WTC11 (cell line): ENCODE data around the gene RASAL2. TPM values are rescaled to one million over a fixed set of nuclear protein-coding genes. Genes with fewer than 3 reads are reported as not detected.

Experiments used
- ATAC-seq: fragments of 200-7000 bp; cut with Tn5 transposase; 2 replicates; pipeline ENCODE4 v1.10.0; 2021; ENCODE audit warnings: mild to moderate bottlenecking, moderate library complexity
- CTCF ChIA-PET: fragments of 300-600 bp; sonication (Branson Sonifier 250); formaldehyde crosslinking; loops from one replicate; lab custom pipeline; 2021; ENCODE audit warnings: antibody characterized with exemption; lab: Charles Lee
- POLR2A ChIA-PET: fragments of 350-600 bp; sonication (Branson Sonifier 250); formaldehyde crosslinking; loops from one replicate; lab custom pipeline; 2021; ENCODE audit warnings: antibody characterized with exemption; lab: Charles Lee
- DNase-seq: peaks from one replicate; pipeline ENCODE4 v3.0.0; 2021; ENCODE audit warnings: low spot score
- H3K27ac Mint-ChIP-seq: 2 replicates; pipeline ENCODE4 v1.8.0; 2021; ENCODE audit warnings: mixed read lengths
- H3K27me3 Mint-ChIP-seq: 2 replicates; pipeline ENCODE4 v1.8.0; 2021; ENCODE audit warnings: low read depth, mild to moderate bottlenecking, moderate library complexity, mixed read lengths
- H3K36me3 Mint-ChIP-seq: 2 replicates; pipeline ENCODE4 v1.8.0; 2021; ENCODE audit warnings: mixed read lengths
- H3K4me1 Mint-ChIP-seq: 2 replicates; pipeline ENCODE4 v1.8.0; 2022; ENCODE audit warnings: mixed read lengths
- H3K4me3 Mint-ChIP-seq: 2 replicates; pipeline ENCODE4 v1.8.0; 2021; ENCODE audit warnings: mild to moderate bottlenecking, moderate library complexity, mixed read lengths
- H3K9me3 Mint-ChIP-seq: 2 replicates; pipeline ENCODE4 v1.8.0; 2021; ENCODE audit warnings: mixed read lengths
- ATF2 ChIP-seq: sonication (generic); formaldehyde crosslinking; IDR thresholded peaks from 2 replicates; pipeline ENCODE4 v1.8.1; 2022; ENCODE audit warnings: low read depth, missing genetic modification reagents, borderline replicate concordance
- EMX1 ChIP-seq: fragments of 250-450 bp; sonication (Bioruptor Pico); IDR thresholded peaks from 2 replicates; pipeline ENCODE4 v1.8.0; 2021; ENCODE audit warnings: mild to moderate bottlenecking
- ERG ChIP-seq: fragments of 250-450 bp; sonication (Bioruptor Pico); IDR thresholded peaks from 2 replicates; pipeline ENCODE4 v1.8.0; 2021; ENCODE audit warnings: mild to moderate bottlenecking
- ESRRA ChIP-seq: sonication (generic); formaldehyde crosslinking; IDR thresholded peaks from 2 replicates; pipeline ENCODE4 v1.8.1; 2022; ENCODE audit warnings: mild to moderate bottlenecking, missing genetic modification reagents, borderline replicate concordance
- HMGXB4 ChIP-seq: sonication (generic); formaldehyde crosslinking; IDR thresholded peaks from 2 replicates; pipeline ENCODE4 v1.8.1; 2023; ENCODE audit warnings: mild to moderate bottlenecking, moderate library complexity, missing genetic modification reagents
- MYBL2 ChIP-seq: sonication (generic); formaldehyde crosslinking; IDR thresholded peaks from 2 replicates; pipeline ENCODE4 v1.8.1; 2023; ENCODE audit warnings: mild to moderate bottlenecking, moderate library complexity, missing genetic modification reagents
- NFE2L1 ChIP-seq: sonication (generic); formaldehyde crosslinking; IDR thresholded peaks from 2 replicates; pipeline ENCODE4 v1.8.1; 2023; ENCODE audit warnings: missing genetic modification reagents
- SMAD3 ChIP-seq: sonication (generic); formaldehyde crosslinking; IDR thresholded peaks from 2 replicates; pipeline ENCODE4 v1.8.0; 2022; ENCODE audit warnings: missing genetic modification reagents, mild to moderate bottlenecking, borderline replicate concordance
- SMAD4 ChIP-seq: sonication (generic); formaldehyde crosslinking; IDR thresholded peaks from 2 replicates; pipeline ENCODE4 v1.8.0; 2022; ENCODE audit warnings: mild to moderate bottlenecking, missing genetic modification reagents
- SOX15 ChIP-seq: fragments of 250-450 bp; sonication (Bioruptor Pico); IDR thresholded peaks from 2 replicates; pipeline ENCODE4 v1.9.0; 2021; ENCODE audit warnings: mild to moderate bottlenecking
- TEAD1 ChIP-seq: sonication (generic); formaldehyde crosslinking; IDR thresholded peaks from 2 replicates; pipeline ENCODE4 v1.8.0; 2022; ENCODE audit warnings: mild to moderate bottlenecking, missing genetic modification reagents
- TP53 ChIP-seq: sonication (generic); formaldehyde crosslinking; IDR thresholded peaks from 2 replicates; pipeline ENCODE4 v1.8.1; 2023; ENCODE audit warnings: mild to moderate bottlenecking, missing genetic modification reagents
- ZBTB43 ChIP-seq: sonication (generic); formaldehyde crosslinking; IDR thresholded peaks from 2 replicates; pipeline ENCODE4 v1.8.1; 2023; ENCODE audit warnings: mild to moderate bottlenecking, missing genetic modification reagents
- ZNF121 ChIP-seq: sonication (generic); formaldehyde crosslinking; IDR thresholded peaks from 2 replicates; pipeline ENCODE4 v1.8.0; 2023; ENCODE audit warnings: missing genetic modification reagents
- ZNF425 ChIP-seq: fragments of 250-450 bp; sonication (Bioruptor Pico); conservative IDR thresholded peaks from 2 replicates; pipeline ENCODE4 v1.9.0; 2021; ENCODE audit warnings: mild to moderate bottlenecking
- ZNF532 ChIP-seq: fragments of 250-450 bp; sonication (Bioruptor Pico); IDR thresholded peaks from 2 replicates; pipeline ENCODE4 v1.9.0; 2021; ENCODE audit warnings: mild to moderate bottlenecking, borderline replicate concordance
- total RNA-seq: library from RNA; stranded (reverse); gene quantifications from 3 replicates; pipeline ENCODE4 v1.2.3, GENCODE V29; 2021

RASAL2 gene
- total RNA-seq, 1 experiment from 2014 or later, result 29.5 TPM

- H3K36me3 Mint-ChIP-seq, result no peaks in the 10 kb centered on the region
- DNase-seq (no peak), ATAC-seq (no peak)
- no peaks in the 10 kb centered on the region for H3K9me3 Mint-ChIP-seq
- peaks cover 26% of the 10 kb centered on the region for H3K4me1 Mint-ChIP-seq
- POLR2A ChIA-PET, result interaction anchor here (0.8 to 1.2 kb wide), 2 partner anchors 10 to 11 kb away, joined by 3 to 6 read pairs; no protein-coding TSS in a partner anchor
- CTCF ChIA-PET, result interaction anchor here (2.1 to 2.7 kb wide), 2 partner anchors 10 to 15 kb away, joined by 8 to 18 read pairs; no protein-coding TSS in a partner anchor
- no peaks in the 10 kb centered on the region for H3K27me3 Mint-ChIP-seq
- TF ChIP-seq SOX15, result no peak
- TF ChIP-seq EMX1 (CRISPR knock-in tag), result no peak
- TF ChIP-seq NFE2L1 (CRISPR knock-in tag), result no peak
- no peak for TF ChIP-seq ZNF425 (CRISPR knock-in tag)
- no peak for TF ChIP-seq SMAD3 (CRISPR knock-in tag)
- no peak for TF ChIP-seq ZBTB43
- no peak for TF ChIP-seq ZNF532
- TF ChIP-seq ZNF121 (CRISPR knock-in tag), result no peak
- TF ChIP-seq ERG (CRISPR knock-in tag), result no peak
- no peak for TF ChIP-seq ATF2 (CRISPR knock-in tag)
- no peak for TF ChIP-seq HMGXB4
- TF ChIP-seq SMAD4 (CRISPR knock-in tag), result no peak
- TF ChIP-seq MYBL2 (CRISPR knock-in tag), result no peak
- TF ChIP-seq ESRRA, result no peak
- TF ChIP-seq TEAD1 (CRISPR knock-in tag), result no peak
- TF ChIP-seq TP53, result no peak
- H3K4me3 Mint-ChIP-seq, result no peak overlapping the region
- no peak overlapping the region for H3K27ac Mint-ChIP-seq
Measured at GRCh38 chr1:178047403-178048093, 46.4 kb upstream of the RASAL2 start.
